Measurements from ENCODE around the gene NUCB2. TPM values are rescaled to one million over a fixed set of nuclear protein-coding genes. Genes with fewer than 3 reads are reported as not detected.
"Not testable (repeated sequence)": the region's sequence is repeated elsewhere in the genome, so short reads cannot be mapped to it uniquely, and the experiment has no call there.

NUCB2 gene
- total and polyA plus RNA-seq, 2 of the 13 experiments (the other 11 are each of a cell fraction or from before 2014, with no cell fraction given): 54.2 to 82.4 TPM

- Histone ChIP-seq H3K4me2 (ENCODE audit: low read depth, low read length) (no peak overlapping the region), H3K36me3 (replicated peaks in 1 of 2; ENCODE audit: control insufficient read depth in 1 of 2, insufficient read depth in 2 of 2, low read length in 2 of 2) (no peaks in the 10 kb centered on the region), H3K4me1 (ENCODE audit: insufficient read depth, low read length) (no peaks in the 10 kb centered on the region), H3K4me3 (replicated peaks in 1 of 3; ENCODE audit: insufficient read depth in 1 of 3, low read depth in 2 of 3, low read length in 3 of 3) (no peak overlapping the region), H3K27ac (ENCODE audit: extremely low read length, insufficient read depth, low read length) (no peak overlapping the region), H4K20me1 (ENCODE audit: insufficient read depth, low read length) (no peaks in the 10 kb centered on the region), H3K9me3 (ENCODE audit: low read length) (no peaks in the 10 kb centered on the region), H3K79me2 (ENCODE audit: insufficient read depth, low read length) (no peaks in the 10 kb centered on the region), H2AFZ (ENCODE audit: low read length) (no peak overlapping the region), H3K27me3 (ENCODE audit: control insufficient read depth in 1 of 2, insufficient read depth in 2 of 2, low read length in 2 of 2) (no peaks in the 10 kb centered on the region; a peak in 1 of 5 replicates), H3K9ac (ENCODE audit: insufficient read depth, low read depth, low read length) (no peak overlapping the region)
- 45% methylated on average over 3 of the region's 3 CpGs for WGBS (ENCODE audit: low lambda C conversion rate)
- POLR2A ChIA-PET: interaction anchor here (0.5 kb wide), 1 partner anchor 358 kb away, joined by 3 read pairs; no protein-coding TSS in a partner anchor
- TF ChIP-seq HOMEZ (CRISPR knock-in tag; IDR thresholded peaks at IDR 0.05; ENCODE audit: low read depth) (no peak), ZNF768 (CRISPR knock-in tag; IDR thresholded peaks at IDR 0.05) (no peak), NCOA1 (CRISPR knock-in tag; IDR thresholded peaks at IDR 0.05) (no peak), CREB1 (IDR thresholded peaks at IDR 0.05) (peak; percentile 8; the same call in 1 of the 2 replicates), CREB1 (CRISPR knock-in tag; IDR thresholded peaks at IDR 0.05) (no peak), ZNF543 (CRISPR knock-in tag; IDR thresholded peaks at IDR 0.05) (no peak)
- intact Hi-C loops (cut with micrococcal nuclease; ENCODE audit: unreplicated experiment) (loop anchor here (10.0 kb wide), 2 partner anchors 46 to 266 kb away; no protein-coding TSS in a partner anchor), in situ Hi-C loops (cut with HindIII; ENCODE audit: extremely low pct_ligation_motif_present, low pct_unique_long_range_greater_than_20kb) (loop anchor here (25.0 kb wide), 1 partner anchor 274 kb away; no protein-coding TSS in a partner anchor)
- no peak for ATAC-seq
- FAIRE-seq: no peak
- DNase-seq (ENCODE audit: low spot score): no peak
- CTCF ChIA-PET (ENCODE audit: low intra/inter-chr PET ratio, low total read pairs): no interaction called here
- BruUV-seq (replicated peaks): no TSS peak
Observed at GRCh38 chr11:17238377-17238776, 38.2 kb upstream of the NUCB2 start.

- H2AFZ ChIP-seq (ENCODE audit: low read length); H3K9ac ChIP-seq (ENCODE audit: insufficient read depth, low read depth, low read length); BruUV-seq (replicated peaks); POLR2A ChIA-PET; H3K79me2 ChIP-seq (ENCODE audit: insufficient read depth, low read length); CTCF ChIA-PET (ENCODE audit: low intra/inter-chr PET ratio, low total read pairs); H3K36me3 ChIP-seq (replicated peaks in 1 of 2; ENCODE audit: control insufficient read depth in 1 of 2, insufficient read depth in 2 of 2, low read length in 2 of 2); H3K9me3 ChIP-seq (ENCODE audit: low read length); H3K27ac ChIP-seq (ENCODE audit: extremely low read length, insufficient read depth, low read length); FAIRE-seq; H3K4me2 ChIP-seq (ENCODE audit: low read depth, low read length); H3K4me3 ChIP-seq (replicated peaks in 1 of 3; ENCODE audit: insufficient read depth in 1 of 3, low read depth in 2 of 3, low read length in 3 of 3); H3K4me1 ChIP-seq (ENCODE audit: insufficient read depth, low read length); ATAC-seq; H3K27me3 ChIP-seq (ENCODE audit: control insufficient read depth in 1 of 2, insufficient read depth in 2 of 2, low read length in 2 of 2); H4K20me1 ChIP-seq (ENCODE audit: insufficient read depth, low read length); DNase-seq (ENCODE audit: low spot score): not testable (repeated sequence)
- 54% methylated on average over 4 of the region's 4 CpGs for WGBS (ENCODE audit: low lambda C conversion rate)
- in situ Hi-C loops (cut with HindIII; ENCODE audit: extremely low pct_ligation_motif_present, low pct_unique_long_range_greater_than_20kb): loop anchor here (25.0 kb wide), 1 partner anchor 272 kb away; no protein-coding TSS in a partner anchor
- intact Hi-C loops (cut with micrococcal nuclease; ENCODE audit: unreplicated experiment): loop anchor here (10.0 kb wide), 2 partner anchors 45 to 265 kb away; no protein-coding TSS in a partner anchor
Observed at GRCh38 chr11:17239927-17240326, 36.6 kb upstream of the NUCB2 start.
